ENCODE data around the gene TREH.

Gene TREH

DNA sequence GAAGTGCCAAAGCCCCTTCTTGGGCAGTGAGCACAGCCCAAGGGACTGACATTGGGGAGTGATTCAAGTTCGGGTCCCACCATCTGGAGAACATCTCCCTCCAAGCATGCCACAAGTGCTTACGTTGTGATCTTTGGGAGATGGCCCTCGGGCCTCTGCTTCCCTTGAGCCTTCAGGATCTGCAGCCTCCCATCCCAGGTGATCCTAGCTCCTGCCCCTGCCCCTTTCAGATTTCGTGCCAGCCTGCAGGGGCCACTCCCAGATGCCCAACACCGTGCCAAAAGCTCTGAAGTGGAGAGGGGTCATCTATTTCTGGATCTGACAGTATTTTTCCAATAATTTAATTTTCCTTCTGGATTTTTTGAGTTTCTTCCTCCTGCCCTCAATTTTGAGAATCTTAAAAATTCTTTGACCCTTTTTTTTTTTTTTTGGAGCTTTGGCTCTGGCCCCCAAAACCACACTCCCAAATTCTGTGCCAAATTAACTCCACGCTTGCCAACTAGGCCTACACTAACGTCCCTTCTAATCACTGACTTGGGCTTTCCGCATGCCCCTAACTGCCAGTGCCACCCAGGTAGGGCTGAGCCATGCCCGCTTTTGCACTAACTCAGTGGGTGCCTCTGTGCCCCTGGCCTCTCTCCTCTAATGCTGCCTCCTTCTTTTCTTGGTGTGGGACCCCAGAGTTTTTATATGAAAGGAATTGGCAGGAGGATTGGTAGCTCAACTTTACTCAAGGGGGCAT is 46.7 kb downstream of the TREH start:
- in situ Hi-C loops (cut with MboI; ENCODE audit: low sequenced_read_pairs) = no loop called here

DNA sequence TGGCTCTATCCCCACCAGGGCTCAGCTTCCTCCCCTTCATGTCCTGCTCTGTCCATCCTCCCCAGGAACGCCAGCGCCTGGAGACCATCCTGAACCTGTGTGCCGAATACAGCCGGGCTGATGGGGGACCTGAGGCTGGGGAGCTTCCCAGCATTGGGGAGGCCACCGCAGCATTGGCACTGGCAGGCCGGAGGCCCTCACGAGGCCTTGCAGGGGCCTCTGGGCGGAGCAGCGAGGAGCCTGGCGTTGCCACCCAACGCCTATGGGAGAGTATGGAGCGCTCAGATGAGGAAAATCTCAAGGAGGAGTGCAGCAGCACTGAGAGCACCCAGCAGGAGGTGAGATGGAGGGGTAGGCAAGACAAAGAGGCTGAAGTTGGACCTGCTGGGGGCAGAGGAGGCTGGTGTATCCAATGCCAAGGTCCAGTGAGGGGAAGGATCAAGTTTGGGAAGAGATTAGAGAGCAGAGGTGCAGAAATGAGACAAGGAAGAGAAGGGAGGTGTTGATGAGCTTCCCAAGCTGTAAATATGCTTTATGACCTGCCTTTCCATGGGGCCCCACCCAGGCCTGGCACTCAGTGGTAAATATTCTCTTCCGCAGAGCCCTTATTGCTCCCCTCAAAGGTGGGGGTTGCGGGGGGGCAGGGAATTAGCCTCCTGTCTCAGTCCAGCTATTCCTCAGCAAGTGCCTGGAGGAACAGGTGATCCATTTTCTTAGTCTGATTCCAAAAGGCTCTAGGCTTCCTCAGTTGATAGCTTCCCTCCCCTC is 48.1 kb downstream of the TREH start:
- in situ Hi-C loops (cut with MboI; ENCODE audit: low sequenced_read_pairs) = no loop called here

DNA sequence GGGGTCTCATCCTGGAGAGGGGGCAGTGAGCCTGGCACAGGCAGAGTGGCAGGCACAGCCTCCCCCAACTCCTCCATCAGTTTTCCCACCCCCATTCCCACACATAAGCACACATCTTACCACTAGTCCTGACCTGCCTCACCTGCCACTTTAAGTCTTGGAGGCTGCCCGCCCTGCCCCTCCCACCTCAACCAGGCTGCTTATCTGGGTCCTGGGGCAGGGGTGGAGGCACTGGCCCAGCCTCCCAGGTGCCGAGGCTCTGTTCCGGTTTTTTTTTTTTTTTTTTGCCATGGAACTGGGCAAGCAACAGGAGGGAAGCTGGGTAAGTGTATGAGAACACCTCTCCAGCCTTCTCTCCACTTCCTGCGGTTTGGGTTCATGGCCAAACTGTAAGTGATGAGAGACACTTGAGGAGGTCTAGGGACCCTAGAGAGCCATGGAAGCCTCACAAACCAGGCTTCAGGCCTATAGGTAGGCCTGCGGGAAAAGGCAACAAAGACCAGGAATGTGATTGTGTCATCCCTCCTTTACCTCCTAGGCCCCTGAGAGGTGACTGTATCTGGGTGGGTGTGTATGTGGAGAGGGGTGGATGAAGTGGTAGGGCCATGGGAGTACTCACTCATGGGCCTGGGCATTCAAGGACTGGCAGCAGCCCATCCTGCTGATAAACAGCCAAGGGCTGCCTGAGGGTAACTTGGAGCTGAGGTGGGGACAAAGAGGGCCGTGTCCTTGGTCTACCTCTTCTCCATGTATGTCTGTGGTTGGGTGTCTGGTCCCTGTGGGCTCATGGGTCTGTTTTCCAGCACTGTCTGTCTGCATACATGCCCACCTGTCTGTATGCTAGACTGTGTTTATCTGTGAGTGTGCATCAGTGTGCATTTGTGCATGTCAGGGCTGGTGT is 49.4 kb downstream of the TREH start:
- in situ Hi-C loops (cut with MboI; ENCODE audit: low sequenced_read_pairs) = no loop called here

DNA sequence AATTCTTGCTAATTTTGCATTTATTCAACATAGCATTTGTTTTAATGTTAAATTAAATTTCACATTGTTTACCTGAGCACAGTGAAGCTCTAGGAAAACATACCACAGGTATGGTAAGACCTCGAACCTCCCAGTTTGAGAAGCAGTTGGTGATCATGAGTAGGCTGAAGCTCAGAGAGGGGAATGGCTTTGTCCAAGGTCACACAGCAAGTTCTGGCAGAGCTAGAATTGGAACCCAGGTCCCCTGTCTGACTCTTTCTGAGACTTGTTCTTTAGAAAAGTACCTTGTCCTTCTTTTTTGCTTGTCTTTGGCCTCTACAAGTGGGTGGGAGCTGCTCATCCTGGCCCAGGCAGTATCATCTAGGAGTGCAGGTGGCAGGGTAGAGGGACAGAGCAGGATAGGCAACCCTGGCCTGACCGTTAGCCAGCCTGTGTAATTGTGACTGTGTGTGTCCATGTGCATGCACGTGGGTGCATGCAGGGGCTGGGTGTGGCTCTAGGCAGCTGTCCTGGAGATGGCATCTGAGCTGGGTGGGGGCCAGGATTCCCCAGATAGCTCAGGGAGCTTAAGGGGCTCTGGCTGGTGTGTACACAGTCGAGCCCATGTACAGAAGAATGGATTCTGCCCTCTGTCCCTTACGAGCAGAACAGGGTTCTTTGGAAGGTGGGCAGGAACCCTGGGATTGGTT is 50.4 kb downstream of the TREH start:
- in situ Hi-C loops (cut with MboI; ENCODE audit: low sequenced_read_pairs) = no loop called here

DNA sequence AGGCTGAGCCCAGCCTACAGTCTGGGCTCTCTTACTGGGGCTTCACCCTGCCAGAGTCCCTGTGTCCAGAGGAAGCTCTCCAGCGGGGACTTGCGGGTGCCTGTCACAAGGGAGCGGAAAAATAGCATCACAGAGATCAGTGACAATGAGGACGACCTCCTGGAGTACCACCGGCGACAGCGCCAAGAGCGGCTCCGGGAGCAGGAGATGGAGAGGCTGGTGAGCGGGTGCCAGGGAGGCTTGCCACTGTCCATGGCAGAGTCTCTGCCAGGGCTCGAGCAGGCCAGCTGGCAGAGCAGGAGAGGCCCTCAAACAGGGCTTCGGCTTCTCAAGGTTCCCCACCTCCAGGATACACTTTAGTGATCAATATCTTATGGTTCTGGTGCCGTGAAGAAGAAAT is 51.0 kb downstream of the TREH start:
- in situ Hi-C loops (cut with MboI; ENCODE audit: low sequenced_read_pairs) = no loop called here

DNA sequence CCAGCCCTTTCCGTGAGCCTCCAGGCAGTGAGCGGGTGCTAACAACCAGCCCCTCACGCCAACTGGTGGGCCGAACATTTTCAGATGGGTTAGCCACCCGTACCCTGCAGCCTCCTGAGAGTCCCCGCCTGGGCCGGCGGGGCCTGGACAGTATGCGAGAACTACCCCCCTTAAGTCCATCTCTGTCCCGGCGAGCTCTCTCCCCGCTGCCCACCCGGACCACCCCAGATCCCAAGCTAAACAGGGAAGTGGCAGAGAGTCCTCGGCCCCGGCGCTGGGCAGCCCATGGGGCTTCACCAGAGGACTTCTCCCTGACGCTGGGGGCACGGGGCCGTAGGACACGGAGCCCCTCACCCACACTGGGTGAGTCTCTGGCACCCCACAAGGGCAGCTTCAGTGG is 51.4 kb downstream of the TREH start:
- in situ Hi-C loops (cut with MboI; ENCODE audit: low sequenced_read_pairs) = no loop called here

DNA sequence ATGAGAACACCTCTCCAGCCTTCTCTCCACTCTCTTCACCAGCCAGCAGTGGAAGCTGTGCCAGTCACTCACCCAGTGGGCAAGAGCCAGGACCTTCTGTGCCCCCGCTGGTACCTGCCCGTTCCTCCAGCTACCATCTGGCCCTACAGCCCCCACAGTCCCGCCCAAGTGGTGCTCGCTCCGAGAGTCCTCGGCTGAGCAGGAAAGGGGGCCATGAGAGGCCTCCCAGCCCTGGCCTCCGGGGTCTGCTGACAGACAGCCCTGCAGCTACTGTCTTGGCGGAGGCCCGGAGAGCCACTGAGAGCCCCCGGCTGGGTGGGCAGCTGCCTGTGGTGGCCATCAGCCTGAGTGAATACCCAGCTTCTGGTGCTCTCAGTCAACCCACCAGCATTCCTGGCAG is 51.9 kb downstream of the TREH start:
- in situ Hi-C loops (cut with MboI; ENCODE audit: low sequenced_read_pairs) = no loop called here

DNA sequence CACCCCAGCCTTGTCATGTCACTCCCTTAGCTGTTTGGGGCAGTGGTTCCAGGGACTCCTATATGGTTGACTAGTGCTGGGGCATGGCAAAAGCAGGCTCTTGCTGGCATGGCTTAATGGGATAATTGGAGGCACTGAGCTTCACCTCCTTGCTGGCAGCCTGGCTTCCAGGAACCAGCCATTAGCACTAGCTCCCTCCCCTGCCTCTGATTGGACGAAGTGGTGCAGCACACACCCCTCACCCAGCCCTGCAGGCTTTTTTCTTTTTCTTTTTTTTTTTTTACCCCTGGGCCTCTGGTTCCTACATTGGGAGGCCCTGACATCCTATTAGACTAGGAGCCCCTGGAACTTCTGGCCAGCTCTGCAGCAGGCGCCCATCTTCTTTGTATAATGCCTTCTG is 53.5 kb downstream of the TREH start:
- in situ Hi-C loops (cut with MboI; ENCODE audit: low sequenced_read_pairs) = no loop called here

DNA sequence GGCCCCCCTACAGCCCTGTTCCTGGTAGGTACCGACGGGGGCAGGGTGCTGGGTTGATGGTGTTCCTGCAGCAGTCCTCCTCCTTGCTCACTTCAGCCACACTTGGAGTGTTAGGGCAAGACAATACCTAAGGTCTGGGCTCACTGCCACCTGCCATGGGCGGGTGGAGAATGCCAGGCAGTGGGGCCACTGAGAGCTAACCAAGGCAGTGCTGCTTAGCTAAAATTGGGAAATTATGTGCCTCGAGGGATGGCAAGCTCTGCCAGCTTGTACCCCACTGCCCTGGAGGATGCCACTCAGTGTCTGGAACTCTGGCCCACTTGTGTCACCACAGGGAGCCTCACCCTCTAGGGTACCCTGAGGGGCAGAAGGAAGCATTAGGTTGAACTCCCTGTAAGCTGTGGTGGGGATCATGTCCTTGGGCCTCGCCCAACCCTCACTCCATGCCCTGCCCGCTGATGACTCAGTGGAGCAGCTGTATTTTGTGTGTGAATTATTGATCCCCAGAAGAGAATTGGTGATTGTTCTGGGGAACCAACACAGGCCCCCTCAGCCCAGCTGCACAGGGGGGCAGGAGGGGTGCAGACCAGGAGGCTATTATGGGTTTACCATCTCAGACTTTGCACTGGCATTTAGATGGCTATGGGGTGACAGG is 54.3 kb downstream of the TREH start:
- in situ Hi-C loops (cut with MboI; ENCODE audit: low sequenced_read_pairs) = no loop called here

DNA sequence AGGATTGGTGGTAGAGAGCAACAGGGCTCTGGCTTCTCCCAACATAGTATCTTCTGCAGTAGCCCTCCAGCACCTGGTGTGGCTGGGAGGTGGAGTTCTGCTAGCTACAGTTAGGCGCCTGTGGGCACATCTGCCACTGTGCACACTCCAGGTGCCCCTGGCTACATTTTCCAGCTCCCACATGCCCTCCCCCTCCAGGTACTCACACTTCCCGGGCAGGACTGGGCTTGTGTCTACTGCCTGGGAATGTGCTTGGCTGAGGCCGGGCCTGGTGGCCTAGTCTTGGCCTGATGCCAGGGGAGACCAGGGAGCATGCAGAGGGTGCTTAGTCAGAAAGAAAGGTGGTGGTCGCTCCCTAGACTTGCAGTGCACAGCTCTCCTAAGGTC is 56.2 kb downstream of the TREH start:
- in situ Hi-C loops (cut with MboI; ENCODE audit: low sequenced_read_pairs) = no loop called here

DNA sequence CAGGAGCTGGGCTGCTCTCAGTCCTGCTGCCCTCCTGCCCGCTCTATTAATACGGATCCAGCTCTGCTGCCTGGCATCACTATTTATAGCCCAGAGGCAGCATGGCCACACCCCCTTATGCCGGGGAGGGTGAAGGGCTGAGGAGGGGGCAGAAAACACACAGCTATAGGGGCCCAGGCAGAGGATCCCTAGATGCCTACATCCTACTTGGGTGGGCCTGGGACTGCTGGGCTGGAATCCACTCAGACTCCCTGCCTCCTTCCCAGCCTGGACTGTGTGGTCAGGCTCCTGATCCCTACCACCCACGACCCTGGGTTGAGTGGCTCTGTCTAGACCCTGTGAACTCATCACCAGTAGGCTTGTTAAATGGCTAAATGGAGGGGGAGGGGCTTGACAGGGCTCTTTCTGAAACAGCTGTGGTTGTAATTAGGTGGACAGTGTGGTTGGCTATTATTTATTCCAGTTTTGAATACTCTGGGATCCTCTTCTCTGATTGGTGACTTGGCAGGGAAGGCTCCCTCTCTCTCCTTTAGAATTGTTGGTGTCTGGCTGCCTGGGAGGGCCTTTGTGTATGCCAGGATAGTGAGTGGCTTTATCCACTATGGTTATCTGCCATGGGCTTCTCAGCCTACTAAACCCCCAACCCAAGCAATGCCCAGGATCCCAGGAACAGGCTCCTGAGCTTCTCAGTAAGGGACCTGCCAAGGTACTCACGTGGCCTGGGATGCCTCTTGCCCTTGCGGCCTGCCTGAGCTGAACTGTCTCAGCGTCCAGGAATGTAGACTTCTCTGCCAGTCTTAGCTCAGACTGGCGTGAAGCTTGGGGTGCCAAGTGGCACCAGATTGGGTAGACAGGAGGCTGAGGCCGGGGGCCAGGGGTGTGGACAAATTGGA is 56.8 kb downstream of the TREH start:
- in situ Hi-C loops (cut with MboI; ENCODE audit: low sequenced_read_pairs) = no loop called here

DNA sequence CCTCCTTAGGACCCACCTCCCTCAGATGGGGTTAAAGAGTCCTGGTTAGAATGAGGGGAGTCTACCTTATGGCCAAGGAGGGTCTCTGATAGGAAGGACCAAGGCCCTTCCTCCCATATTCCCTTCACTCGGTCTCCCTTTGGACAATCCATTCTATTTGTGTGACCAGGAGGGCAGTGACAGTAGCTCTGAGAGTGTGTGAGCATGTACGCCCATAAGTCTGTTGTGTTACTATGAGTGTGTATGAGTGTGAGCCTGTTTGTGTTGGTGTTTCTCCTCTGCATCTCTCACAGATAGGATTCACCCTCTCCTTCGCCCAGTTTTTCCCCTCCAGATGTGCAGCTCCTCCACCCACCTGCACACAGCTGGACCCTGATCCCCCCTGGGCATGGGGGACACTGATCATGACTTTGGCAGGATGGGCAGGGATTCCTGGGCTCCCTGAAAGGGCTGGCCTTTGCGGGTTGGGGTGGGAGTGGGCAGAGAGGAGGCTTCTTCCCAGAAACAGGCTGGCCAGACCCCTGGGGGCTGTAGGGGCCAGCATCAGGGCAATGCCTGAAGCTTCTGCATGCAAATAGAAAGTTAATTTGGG is 57.6 kb downstream of the TREH start:
- in situ Hi-C loops (cut with MboI; ENCODE audit: low sequenced_read_pairs) = no loop called here

DNA sequence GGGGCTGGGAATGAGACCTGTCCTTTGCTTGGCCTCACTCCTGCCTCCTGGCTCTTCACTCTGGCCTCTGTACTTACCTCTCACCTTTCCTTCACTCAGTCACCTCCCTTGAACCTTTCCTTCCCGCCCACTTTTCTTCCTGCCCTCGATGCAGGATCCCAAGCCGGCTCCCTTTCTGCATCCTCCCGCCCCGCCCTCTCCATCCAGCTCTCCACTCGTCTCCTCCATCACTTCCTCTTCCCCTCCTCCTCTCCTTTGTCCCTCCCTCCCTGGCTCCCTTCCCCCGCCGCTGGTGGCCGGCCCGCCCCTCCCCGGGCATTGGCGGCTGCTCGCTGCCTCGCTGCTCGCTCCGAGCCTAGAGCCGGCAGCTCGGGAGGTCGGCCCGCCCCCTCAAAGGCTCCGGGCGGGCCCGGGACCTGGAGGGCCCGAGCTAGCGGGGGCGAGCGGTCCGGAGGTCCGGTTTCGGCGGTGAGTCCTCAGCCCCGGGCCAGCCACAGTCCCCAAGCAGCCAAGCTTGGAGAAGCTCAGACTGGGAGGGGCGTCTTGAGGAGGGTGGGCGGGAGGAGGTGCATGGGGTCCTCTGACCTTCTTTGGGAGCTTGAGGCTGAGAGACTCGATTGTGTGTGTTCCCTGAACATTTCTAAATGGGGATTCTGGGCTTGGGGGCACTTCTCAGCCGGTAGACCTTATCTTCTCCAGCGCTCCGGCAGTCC is 58.2 kb downstream of the TREH start:
- in situ Hi-C loops (cut with MboI; ENCODE audit: low sequenced_read_pairs) = no loop called here

DNA sequence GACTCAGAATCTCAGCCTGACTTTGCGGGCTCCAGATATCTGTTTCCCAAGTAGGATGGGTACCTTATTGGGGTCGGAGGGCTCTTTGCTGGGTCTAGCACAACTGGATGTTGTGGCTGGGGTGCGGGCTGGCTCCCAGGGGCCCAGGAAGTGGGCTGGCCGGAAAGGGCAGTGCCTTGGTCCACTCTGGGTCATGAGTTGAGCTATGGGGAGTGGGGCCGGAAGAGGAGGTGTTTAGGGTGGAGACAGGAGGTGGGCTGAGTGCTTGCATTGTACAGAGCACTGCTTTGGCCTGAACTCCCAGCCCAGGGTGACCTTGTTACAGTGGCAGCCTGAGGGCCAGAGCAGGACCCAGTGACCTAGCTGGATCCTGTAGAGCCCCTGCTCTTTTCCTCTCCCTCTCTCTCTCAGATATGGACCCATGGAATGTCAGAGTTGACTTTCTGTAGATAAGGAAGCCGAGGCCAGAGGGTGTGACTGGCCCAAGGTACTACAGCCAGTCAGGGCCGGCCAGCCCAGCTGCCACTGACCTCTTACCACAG is 58.9 kb downstream of the TREH start:
- in situ Hi-C loops (cut with MboI; ENCODE audit: low sequenced_read_pairs) = no loop called here

DNA sequence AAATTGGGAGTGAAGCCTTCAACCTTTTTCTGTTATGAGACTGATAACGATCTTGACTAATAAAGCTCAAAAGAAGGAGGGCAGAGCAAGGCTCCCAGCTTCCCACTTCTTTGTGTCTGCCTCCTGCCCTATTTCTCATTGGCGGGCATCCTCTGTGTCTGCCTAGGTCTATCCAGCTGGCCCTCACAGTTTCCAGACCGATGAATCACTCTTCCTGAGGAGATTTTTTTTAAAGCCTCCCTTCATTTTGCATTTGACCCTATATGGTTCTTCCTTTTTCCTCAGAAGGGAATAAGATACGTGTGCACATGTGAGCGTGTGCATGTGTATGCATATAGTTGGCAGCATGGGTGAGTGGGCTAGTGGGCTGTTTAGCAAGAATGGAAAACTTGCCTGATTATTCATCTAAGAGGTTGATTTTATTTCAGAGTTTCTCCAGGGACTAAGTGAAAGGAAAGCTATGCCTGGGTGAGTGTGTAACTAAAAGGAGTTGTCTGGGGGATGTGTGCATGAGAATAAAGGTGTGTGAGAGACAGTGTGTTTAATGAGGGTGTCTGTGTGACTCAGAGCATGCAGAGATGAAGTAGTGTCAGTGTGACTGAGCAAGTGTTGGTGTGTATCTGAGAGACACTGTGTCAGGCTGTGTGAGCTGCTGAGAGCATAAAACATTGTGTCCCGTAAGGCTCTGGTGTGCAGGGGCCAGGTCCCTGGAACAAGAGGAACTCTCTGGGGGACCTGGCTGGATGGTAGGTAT is 59.8 kb downstream of the TREH start:
- in situ Hi-C loops (cut with MboI; ENCODE audit: low sequenced_read_pairs) = no loop called here

DNA sequence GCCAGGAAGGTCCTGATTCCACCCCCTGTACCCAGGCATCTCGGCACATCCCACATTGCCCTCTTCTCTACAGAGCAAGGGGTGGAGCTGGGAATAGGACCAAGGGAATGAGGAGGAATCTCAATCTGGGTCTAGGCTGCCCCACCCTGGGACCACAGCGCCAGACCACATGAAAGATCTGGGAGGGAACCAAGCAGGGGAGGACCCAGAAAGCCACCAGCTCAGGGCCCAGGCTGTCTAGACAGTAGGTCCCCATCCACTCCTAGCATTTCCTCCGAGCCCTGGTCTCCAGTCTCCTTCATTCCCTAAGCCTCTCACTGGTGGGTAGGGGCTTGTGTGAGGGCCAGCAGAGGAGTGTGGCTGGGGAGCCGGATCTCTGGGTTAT is 60.5 kb downstream of the TREH start:
- in situ Hi-C loops (cut with MboI; ENCODE audit: low sequenced_read_pairs) = no loop called here

Measured in HL-60/S4 treated with retinoic acid at 250 ng/mL for 4 days and 3 days (cell line).